Osteoblast (primary cell): ENCODE results near the gene CMTM1. TPM values are rescaled to one million over a fixed set of nuclear protein-coding genes. Genes with fewer than 3 reads are reported as not detected.
"Not testable (repeated sequence)": the region's sequence is repeated elsewhere in the genome, so short reads cannot be mapped to it uniquely, and the experiment has no call there.

Experiments
- DNase-seq: peaks from one replicate; pipeline ENCODE4 v3.0.0; 2011; ENCODE audit warnings: low spot score, mixed read lengths; ENCODE audit not compliant: insufficient read length; ENCODE audit errors: missing footprints
- H2AFZ ChIP-seq: 2 replicates; pipeline ENCODE4 v1.6.0; 2011; ENCODE audit warnings: mild to moderate bottlenecking, low read length
- H3K27ac ChIP-seq: 2 replicates; pipeline ENCODE4 v1.5.1; 2011; ENCODE audit warnings: mild to moderate bottlenecking, low read depth, low read length, moderate library complexity
- H3K27me3 ChIP-seq: 2 replicates; pipeline ENCODE4 v1.6.0; 2012; ENCODE audit warnings: mild to moderate bottlenecking, control low read depth, inconsistent platforms, low read length, moderate library complexity; ENCODE audit not compliant: insufficient read depth
- H3K36me3 ChIP-seq: 2 replicates; pipeline ENCODE4 v1.5.1; 2011; ENCODE audit warnings: mild to moderate bottlenecking, low read length, control low read depth, moderate library complexity; ENCODE audit not compliant: insufficient read depth
- H3K4me1 ChIP-seq: 2 replicates; pipeline ENCODE4 v1.5.1; 2011; ENCODE audit warnings: mild to moderate bottlenecking, low read length, control low read depth, moderate library complexity; ENCODE audit not compliant: insufficient read depth
- H3K4me2 ChIP-seq: 2 replicates; pipeline ENCODE4 v1.6.0; 2011; ENCODE audit warnings: mild to moderate bottlenecking, low read length; ENCODE audit not compliant: insufficient read depth
- H3K4me3 ChIP-seq: fragments of 200-600 bp; sonication (generic); 3 replicates; pipeline ENCODE4 v1.5.1; 2012; ENCODE audit warnings: mild to moderate bottlenecking, low read length, inconsistent platforms; ENCODE audit not compliant: insufficient read depth
- H3K79me2 ChIP-seq: 2 replicates; pipeline ENCODE4 v1.6.0; 2012; ENCODE audit warnings: mild to moderate bottlenecking, low read length, control low read depth, inconsistent platforms; ENCODE audit not compliant: insufficient read depth
- H3K9me3 ChIP-seq: 2 replicates; pipeline ENCODE4 v1.5.1; 2011; ENCODE audit warnings: low read depth, low read length, control low read depth
- H4K20me1 ChIP-seq: 2 replicates; pipeline ENCODE4 v1.6.0; 2012; ENCODE audit warnings: mild to moderate bottlenecking, low read length, control low read depth; ENCODE audit not compliant: insufficient read depth
- total RNA-seq: library from RNA; depleted of rRNA; stranded (reverse); fragments of >200 nt; gene quantifications from 2 replicates; pipeline ENCODE4 v1.2.3, GENCODE V29; 2012
- TF ChIP-seq, protein P1 (sequence below): IDR thresholded peaks from 2 replicates; pipeline ENCODE4 v1.5.1; 2011; ENCODE audit warnings: mild to moderate bottlenecking, low read depth, low read length, moderate library complexity; ENCODE audit errors: extremely low read depth

Gene CMTM1
- total RNA-seq, 1 donor = 4.0 TPM

DNA sequence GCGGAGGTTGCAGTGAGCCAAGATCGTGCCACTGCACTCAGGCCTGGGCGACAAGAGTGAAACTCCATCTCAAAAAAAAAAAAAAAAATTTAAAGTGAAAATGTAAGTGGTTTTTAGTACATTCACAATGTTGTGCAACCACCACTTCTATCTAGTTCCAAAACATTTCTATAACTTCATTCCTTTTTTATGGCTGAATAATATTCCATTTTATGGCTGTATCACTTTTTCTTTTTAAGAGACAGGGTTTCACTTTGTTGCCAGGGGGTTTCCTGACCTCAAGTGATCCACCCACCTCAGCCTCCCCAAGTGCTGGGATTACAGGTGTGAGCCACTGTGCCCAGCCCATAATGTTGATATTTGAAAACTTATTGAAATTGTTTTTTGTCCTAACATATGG, 26.6 kb downstream of the CMTM1 start:
- Histone ChIP-seq H3K4me2 (no peak overlapping the region), H3K27ac (no peak overlapping the region), H4K20me1 (no peaks in the 10 kb centered on the region), H3K79me2 (no peaks in the 10 kb centered on the region), H3K4me3 (no peak overlapping the region), H2AFZ (no peak overlapping the region), H3K27me3 (no peaks in the 10 kb centered on the region), H3K9me3 (no peaks in the 10 kb centered on the region), H3K4me1 (peaks cover 2% of the 10 kb centered on the region), H3K36me3 (no peaks in the 10 kb centered on the region)
- TF ChIP-seq, protein P1, sequence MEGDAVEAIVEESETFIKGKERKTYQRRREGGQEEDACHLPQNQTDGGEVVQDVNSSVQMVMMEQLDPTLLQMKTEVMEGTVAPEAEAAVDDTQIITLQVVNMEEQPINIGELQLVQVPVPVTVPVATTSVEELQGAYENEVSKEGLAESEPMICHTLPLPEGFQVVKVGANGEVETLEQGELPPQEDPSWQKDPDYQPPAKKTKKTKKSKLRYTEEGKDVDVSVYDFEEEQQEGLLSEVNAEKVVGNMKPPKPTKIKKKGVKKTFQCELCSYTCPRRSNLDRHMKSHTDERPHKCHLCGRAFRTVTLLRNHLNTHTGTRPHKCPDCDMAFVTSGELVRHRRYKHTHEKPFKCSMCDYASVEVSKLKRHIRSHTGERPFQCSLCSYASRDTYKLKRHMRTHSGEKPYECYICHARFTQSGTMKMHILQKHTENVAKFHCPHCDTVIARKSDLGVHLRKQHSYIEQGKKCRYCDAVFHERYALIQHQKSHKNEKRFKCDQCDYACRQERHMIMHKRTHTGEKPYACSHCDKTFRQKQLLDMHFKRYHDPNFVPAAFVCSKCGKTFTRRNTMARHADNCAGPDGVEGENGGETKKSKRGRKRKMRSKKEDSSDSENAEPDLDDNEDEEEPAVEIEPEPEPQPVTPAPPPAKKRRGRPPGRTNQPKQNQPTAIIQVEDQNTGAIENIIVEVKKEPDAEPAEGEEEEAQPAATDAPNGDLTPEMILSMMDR = no peak
- no peak for DNase-seq

DNA sequence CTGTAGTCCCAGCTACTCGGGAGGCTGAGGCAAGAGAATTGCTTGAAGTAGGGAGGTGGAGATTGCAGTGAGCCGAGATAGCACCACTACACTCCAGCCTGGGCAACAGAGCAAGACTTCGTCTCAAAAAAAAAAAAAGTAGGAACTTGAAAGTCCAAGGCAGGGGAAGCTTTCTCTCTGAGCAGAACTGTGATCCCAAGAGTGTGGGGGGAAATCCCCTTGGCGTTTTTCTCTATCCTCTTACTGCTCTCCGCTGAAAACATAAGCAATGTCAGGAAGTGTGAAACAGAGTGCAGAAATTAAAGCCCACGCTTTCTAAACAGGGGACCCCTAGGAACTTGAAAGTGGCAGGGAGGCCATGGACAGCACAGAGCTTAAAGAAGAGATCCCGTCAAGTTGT, 28.5 kb downstream of the CMTM1 start:
- Histone ChIP-seq H2AFZ (no peak overlapping the region), H3K79me2 (no peaks in the 10 kb centered on the region), H3K4me1 (no peaks in the 10 kb centered on the region), H3K27me3 (no peaks in the 10 kb centered on the region), H3K36me3 (no peaks in the 10 kb centered on the region), H4K20me1 (no peaks in the 10 kb centered on the region), H3K4me2 (no peak overlapping the region), H3K9me3 (no peaks in the 10 kb centered on the region), H3K4me3 (no peak overlapping the region), H3K27ac (no peak overlapping the region)
- TF ChIP-seq, protein P1 = no peak
- DNase-seq = no peak

DNA sequence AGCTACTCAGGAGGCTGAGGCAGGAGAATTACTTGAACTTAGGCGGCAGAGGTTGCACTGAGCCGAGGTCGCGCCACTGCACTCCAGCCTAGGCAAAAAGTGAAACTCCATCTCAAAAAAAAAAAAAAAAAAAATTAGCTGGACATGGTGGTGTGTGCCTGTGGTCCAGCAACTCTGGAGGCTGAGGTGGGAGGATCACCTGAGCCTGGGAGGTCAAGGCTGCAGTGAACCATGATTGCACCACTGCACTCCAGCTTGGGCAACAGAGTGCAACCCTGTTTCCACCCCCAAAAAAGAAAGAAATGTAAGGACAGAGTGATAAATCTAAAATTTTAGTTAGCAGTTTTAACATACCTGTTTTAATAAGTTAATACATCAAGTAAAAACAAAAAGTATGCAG, 30.3 kb downstream of the CMTM1 start:
- H3K4me1 ChIP-seq, H3K27me3 ChIP-seq, H3K4me2 ChIP-seq, H3K79me2 ChIP-seq, H2AFZ ChIP-seq, H3K27ac ChIP-seq, H3K36me3 ChIP-seq, H3K4me3 ChIP-seq, DNase-seq, H4K20me1 ChIP-seq, H3K9me3 ChIP-seq: not testable (repeated sequence)

DNA sequence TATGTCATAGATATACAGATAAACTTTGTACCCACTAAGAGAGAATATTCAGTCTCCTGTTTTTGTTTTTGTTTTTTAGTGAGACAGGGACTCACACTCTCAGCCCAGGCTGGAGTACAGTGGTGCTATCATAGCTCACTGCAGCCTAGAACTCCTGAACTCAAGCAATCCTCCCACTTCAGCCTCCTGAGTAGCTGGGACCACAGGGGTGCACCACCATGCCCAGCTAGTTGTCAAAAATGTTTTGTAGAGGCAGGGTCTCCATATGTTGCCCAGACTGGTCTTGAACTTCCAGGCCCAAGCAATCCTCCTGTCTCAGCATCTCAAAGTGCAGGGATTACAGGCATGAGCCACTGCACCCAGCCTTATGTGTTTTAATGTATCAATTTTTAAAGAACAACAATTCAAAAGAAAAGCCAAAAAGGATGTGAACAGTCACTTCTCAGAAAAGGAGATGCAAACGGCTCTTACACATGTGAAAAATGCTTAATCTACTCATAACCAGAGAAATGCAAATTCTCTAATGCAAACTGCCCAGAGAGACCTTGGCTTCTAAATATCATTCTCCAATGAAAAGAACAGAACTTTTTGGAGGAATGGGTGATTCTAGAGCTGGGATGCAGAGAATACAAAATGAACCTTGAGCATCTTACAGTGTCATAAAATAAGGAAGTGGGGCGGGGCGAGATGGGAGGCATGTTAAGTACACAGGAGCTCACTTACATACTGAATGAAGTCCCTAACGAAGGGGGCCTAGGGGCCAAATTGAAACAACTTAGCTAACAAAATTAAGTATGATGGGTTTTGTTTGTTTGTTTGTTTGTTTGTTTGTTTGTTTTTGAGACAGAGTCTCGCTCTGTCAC, 31.0 kb downstream of the CMTM1 start:
- TF ChIP-seq, protein P1 = no peak
- DNase-seq = no peak

More for the DNA sequence above, 31.0 kb downstream of the CMTM1 start:
- Histone ChIP-seq H2AFZ (no peak overlapping the region), H3K27ac (no peak overlapping the region), H3K4me1 (no peaks in the 10 kb centered on the region), H3K36me3 (no peaks in the 10 kb centered on the region), H3K79me2 (no peaks in the 10 kb centered on the region), H3K9me3 (no peaks in the 10 kb centered on the region), H3K27me3 (no peaks in the 10 kb centered on the region), H4K20me1 (no peaks in the 10 kb centered on the region), H3K4me2 (no peak overlapping the region), H3K4me3 (no peak overlapping the region)
